Muscle layer of colon (tissue), 2 donors: ENCODE data around the gene PARD3B.

Experiments
- H3K27ac ChIP-seq: one replicate; pipeline ENCODE4 v1.7.0; 2013; ENCODE audit warnings: low read depth, mild to moderate bottlenecking, low read length, moderate library complexity
- H3K27me3 ChIP-seq, 2 donors: one replicate each; pipeline ENCODE4 v1.7.0; 2013; ENCODE audit warnings: low read length in 2 of 2, mild to moderate bottlenecking in 2 of 2; ENCODE audit not compliant: insufficient read depth in 2 of 2, control insufficient read depth in 1 of 2
- H3K36me3 ChIP-seq: one replicate; pipeline ENCODE4 v1.7.0; 2013; ENCODE audit warnings: mild to moderate bottlenecking, low read length; ENCODE audit not compliant: insufficient read depth
- H3K4me1 ChIP-seq: one replicate; pipeline ENCODE4 v1.7.0; 2013; ENCODE audit warnings: mild to moderate bottlenecking, low read length; ENCODE audit not compliant: insufficient read depth
- H3K4me3 ChIP-seq, 2 donors: one replicate each; pipeline ENCODE4 v1.7.0; 2013; ENCODE audit warnings: low read length in 2 of 2, low read depth in 1 of 2, mild to moderate bottlenecking in 1 of 2, moderate library complexity in 1 of 2
- H3K9ac ChIP-seq: one replicate; pipeline ENCODE4 v1.7.0; 2013; ENCODE audit warnings: low read length
- H3K9me3 ChIP-seq: one replicate; pipeline ENCODE4 v1.7.0; 2013; ENCODE audit warnings: mild to moderate bottlenecking, low read length
- donor health status: abdominal sarcoma.
- donor health status: Adenocarcinoma of cecum.

The PARD3B gene

GRCh38 chr2:205439621-205440020, 894.3 kb downstream of the PARD3B start:
- no peaks in the 10 kb centered on the region for H3K36me3 ChIP-seq
- no peak overlapping the region for H3K4me3 ChIP-seq
- H3K27me3 ChIP-seq = no peaks in the 10 kb centered on the region
- H3K9ac ChIP-seq = no peak overlapping the region
- no peaks in the 10 kb centered on the region for H3K4me1 ChIP-seq
- no peak overlapping the region for H3K27ac ChIP-seq
- H3K9me3 ChIP-seq = no peaks in the 10 kb centered on the region

DNA sequence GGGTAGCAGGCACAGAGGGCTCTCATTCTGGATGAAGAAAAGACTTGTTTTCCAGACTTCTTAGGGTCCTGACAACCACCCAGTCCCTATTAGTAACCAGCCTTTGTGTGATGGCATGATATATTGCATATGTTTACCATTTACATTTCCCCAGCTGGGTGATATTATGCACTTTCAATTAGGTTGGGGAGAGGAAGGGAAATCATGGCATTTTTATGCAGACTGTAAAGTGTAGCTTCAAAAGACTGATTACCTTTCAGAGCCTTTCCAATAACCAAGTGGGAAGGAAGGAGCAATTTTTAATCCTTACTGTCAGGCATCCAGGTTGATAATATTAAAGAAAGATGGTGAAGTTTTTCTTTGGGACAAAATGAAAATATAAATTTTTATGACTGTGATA, 896.2 kb downstream of the PARD3B start:
- Histone ChIP-seq H3K36me3 (no peaks in the 10 kb centered on the region), H3K4me1 (no peaks in the 10 kb centered on the region), H3K9ac (no peak overlapping the region)

DNA sequence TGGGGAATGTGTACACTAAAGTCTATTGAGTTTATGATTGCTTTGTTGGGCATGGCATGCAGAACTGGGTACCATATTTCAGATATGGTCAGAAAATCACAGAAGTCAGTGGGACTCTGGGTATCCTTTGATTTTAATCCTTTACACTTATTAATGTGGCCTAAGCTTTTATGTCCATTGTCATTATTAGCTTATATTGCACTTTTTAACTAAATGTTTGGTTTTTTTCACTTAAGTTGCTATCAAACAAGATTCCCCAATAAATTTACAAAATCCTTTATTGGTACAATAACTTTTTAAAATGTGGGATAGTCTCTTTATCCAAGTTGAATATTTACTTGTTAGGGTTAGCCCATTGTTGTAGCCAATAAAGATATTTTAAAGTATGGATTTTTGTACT, 902.9 kb downstream of the PARD3B start:
- H3K4me1 ChIP-seq = no peaks in the 10 kb centered on the region
- H3K4me3 ChIP-seq = no peak overlapping the region
- H3K36me3 ChIP-seq = no peaks in the 10 kb centered on the region
- no peaks in the 10 kb centered on the region for H3K27me3 ChIP-seq
- no peak overlapping the region for H3K27ac ChIP-seq
- no peak overlapping the region for H3K9ac ChIP-seq
- no peaks in the 10 kb centered on the region for H3K9me3 ChIP-seq

More for the DNA sequence above, 896.2 kb downstream of the PARD3B start:
- Histone ChIP-seq H3K9me3 (no peaks in the 10 kb centered on the region), H3K27me3 (no peaks in the 10 kb centered on the region), H3K27ac (no peak overlapping the region), H3K4me3 (no peak overlapping the region)

DNA sequence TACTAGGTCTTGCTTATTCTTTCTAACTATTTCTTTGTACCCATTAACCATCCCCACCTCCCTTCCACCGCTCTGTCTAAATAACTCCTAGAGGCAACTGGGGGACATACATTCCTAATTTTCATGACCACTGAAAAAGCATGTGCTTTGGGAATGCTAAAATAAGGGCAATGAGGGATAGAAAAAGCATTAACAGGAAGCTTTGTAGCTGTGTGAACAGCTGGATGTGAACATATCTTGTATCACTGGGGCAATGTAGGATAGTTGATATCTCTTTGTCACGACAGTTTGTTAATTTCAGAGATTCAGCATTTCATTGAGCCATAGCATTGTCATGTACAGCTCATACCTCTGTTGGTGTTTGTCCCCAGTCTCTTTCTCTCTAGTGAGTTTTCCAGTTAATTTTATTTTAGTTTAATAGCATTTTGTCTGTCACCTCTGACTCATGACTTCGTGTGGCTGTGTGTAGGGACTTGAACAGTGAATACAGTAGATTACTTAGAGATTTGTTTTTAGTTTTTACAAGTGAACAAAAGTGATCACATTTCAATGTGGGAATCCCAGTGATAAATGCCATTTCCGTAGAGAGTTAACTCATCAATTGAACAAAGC, 906.7 kb downstream of the PARD3B start:
- Histone ChIP-seq H3K9ac (no peak overlapping the region), H3K4me3 (no peak overlapping the region), H3K9me3 (no peaks in the 10 kb centered on the region), H3K36me3 (no peaks in the 10 kb centered on the region), H3K4me1 (no peaks in the 10 kb centered on the region), H3K27me3 (no peaks in the 10 kb centered on the region), H3K27ac (no peak overlapping the region)

DNA sequence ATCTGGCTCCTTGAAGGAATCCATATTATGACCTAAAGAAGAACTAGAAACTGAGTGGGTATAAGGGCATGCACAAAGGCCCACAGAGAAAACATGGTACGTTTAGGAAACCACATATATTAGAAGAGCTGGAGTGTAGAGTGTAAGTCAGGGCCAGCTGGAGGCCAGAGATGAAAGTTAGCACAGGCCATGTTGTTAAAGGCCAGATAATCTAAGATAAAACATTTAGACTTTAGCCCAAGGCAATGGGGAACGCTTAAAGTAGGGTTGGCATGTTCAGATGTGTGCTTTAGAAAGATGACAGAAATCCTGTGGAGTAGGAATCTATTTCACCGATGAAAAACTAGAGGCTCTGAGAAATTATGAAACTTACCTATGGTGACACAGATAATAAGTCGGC, 907.9 kb downstream of the PARD3B start:
- no peaks in the 10 kb centered on the region for H3K4me1 ChIP-seq
- H3K9ac ChIP-seq = no peak overlapping the region
- no peak overlapping the region for H3K4me3 ChIP-seq
- no peaks in the 10 kb centered on the region for H3K27me3 ChIP-seq
- no peak overlapping the region for H3K27ac ChIP-seq
- no peaks in the 10 kb centered on the region for H3K36me3 ChIP-seq
- H3K9me3 ChIP-seq = no peaks in the 10 kb centered on the region

DNA sequence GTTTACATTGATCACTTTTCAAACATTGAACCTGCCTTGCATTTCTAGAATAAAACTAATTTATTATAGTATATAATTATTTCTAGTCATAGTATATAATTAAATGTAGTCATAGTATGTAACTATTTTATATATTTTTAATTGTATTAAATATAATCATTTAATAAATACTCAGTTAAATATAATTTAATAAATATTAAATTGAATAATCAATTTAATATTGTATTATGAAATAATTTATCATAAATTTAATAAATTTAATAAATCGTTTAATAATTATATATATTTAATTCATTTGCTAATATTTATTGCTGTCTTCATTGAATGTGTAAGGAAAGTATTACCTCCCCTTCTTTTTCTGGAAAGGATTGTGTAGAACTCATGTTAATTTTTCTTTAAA, 911.4 kb downstream of the PARD3B start:
- Histone ChIP-seq H3K36me3 (no peaks in the 10 kb centered on the region), H3K9me3 (no peaks in the 10 kb centered on the region)

GRCh38 chr2:205460217-205460616, 914.9 kb downstream of the PARD3B start:
- H3K27ac ChIP-seq = no peak overlapping the region
- no peaks in the 10 kb centered on the region for H3K9me3 ChIP-seq
- H3K27me3 ChIP-seq = no peaks in the 10 kb centered on the region
- no peak overlapping the region for H3K9ac ChIP-seq
- H3K4me1 ChIP-seq = no peaks in the 10 kb centered on the region
- H3K4me3 ChIP-seq = no peak overlapping the region
- no peaks in the 10 kb centered on the region for H3K36me3 ChIP-seq

More for the DNA sequence above, 911.4 kb downstream of the PARD3B start:
- no peak overlapping the region for H3K27ac ChIP-seq
- H3K9ac ChIP-seq = no peak overlapping the region
- no peaks in the 10 kb centered on the region for H3K27me3 ChIP-seq
- H3K4me3 ChIP-seq = no peak overlapping the region
- no peaks in the 10 kb centered on the region for H3K4me1 ChIP-seq

- no peaks in the 10 kb centered on the region for H3K27me3 ChIP-seq
- no peaks in the 10 kb centered on the region for H3K36me3 ChIP-seq
- H3K4me1 ChIP-seq = no peaks in the 10 kb centered on the region
- H3K27ac ChIP-seq = no peak overlapping the region
- H3K9me3 ChIP-seq = no peaks in the 10 kb centered on the region
- H3K4me3 ChIP-seq = no peak overlapping the region
- no peak overlapping the region for H3K9ac ChIP-seq
These were observed 915.9 kb downstream of the PARD3B start for GRCh38 chr2:205461169-205461568.

GRCh38 chr2:205461678-205462665, 916.7 kb downstream of the PARD3B start:
- Histone ChIP-seq H3K9me3 (no peaks in the 10 kb centered on the region), H3K27ac (no peak overlapping the region), H3K9ac (no peak overlapping the region), H3K36me3 (no peaks in the 10 kb centered on the region), H3K4me1 (no peaks in the 10 kb centered on the region), H3K4me3 (no peak overlapping the region), H3K27me3 (no peaks in the 10 kb centered on the region)

GRCh38 chr2:205462681-205463345, 917.5 kb downstream of the PARD3B start:
- Histone ChIP-seq H3K27me3 (no peaks in the 10 kb centered on the region), H3K4me3 (no peak overlapping the region), H3K9ac (no peak overlapping the region), H3K9me3 (no peaks in the 10 kb centered on the region), H3K27ac (no peak overlapping the region), H3K36me3 (no peaks in the 10 kb centered on the region), H3K4me1 (no peaks in the 10 kb centered on the region)

DNA sequence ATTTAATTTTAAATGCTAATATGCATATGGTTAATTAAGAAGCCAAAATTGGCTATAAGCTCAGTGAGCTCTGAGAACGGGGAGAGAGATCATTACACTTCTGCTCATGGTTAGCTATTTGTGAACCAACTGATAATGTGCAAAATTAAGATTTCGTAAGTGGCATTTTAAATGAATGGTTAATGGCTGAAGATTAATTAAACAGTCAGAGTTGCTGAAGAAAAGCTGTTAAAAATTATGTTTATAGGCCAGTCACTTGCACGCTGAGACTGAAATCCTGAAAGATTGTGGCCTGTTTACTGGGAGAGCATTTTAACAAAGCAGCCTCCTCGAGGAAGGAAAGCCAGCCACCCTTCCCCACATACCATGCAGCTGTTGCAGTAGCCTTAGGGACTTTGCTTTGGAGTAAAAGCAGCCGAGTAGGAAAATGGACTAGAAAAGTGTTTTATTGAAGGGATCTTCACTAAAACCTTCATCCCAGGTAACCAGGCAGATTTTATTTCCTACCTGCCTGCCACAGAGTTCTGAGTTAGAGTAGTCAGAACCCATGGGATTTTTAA, 918.3 kb downstream of the PARD3B start:
- H3K36me3 ChIP-seq = no peaks in the 10 kb centered on the region
- no peak overlapping the region for H3K9ac ChIP-seq
- H3K27ac ChIP-seq = no peak overlapping the region
- H3K27me3 ChIP-seq = no peaks in the 10 kb centered on the region
- H3K9me3 ChIP-seq = no peaks in the 10 kb centered on the region
- H3K4me3 ChIP-seq = no peak overlapping the region
- no peaks in the 10 kb centered on the region for H3K4me1 ChIP-seq
